Neural cell (in vitro differentiated cells): ENCODE data around the gene PHGDH. TPM values are rescaled to one million over a fixed set of nuclear protein-coding genes. Genes with fewer than 3 reads are reported as not detected.

Experiments used
- H2AFZ ChIP-seq: fragments of 200-600, 300-800 bp; sonication (generic), shearing (Covaris generic); 2 replicates; pipeline ENCODE4 v1.6.0; 2014; ENCODE audit warnings: low read depth, mild to moderate bottlenecking, antibody characterized with exemption, low read length, moderate library complexity
- H3F3A ChIP-seq: fragments of 200-600 bp; shearing (Covaris generic); 2 replicates; pipeline ENCODE4 v1.6.1; 2016; ENCODE audit warnings: mild to moderate bottlenecking, moderate library complexity, mixed read lengths, antibody characterized with exemption, low read length; ENCODE audit not compliant: insufficient read depth, poor library complexity, severe bottlenecking
- H3K27ac ChIP-seq: fragments of 200-600, 300-800 bp; sonication (generic), shearing (Covaris generic); 2 replicates; pipeline ENCODE4 v1.5.1; 2014; ENCODE audit warnings: mild to moderate bottlenecking, low read length, moderate library complexity
- H3K27me3 ChIP-seq: fragments of 300-800, 200-600 bp; sonication (generic), shearing (Covaris generic); 2 replicates; pipeline ENCODE4 v1.6.0; 2014; ENCODE audit warnings: mild to moderate bottlenecking, low read depth, low read length, moderate library complexity; ENCODE audit not compliant: insufficient read depth
- H3K36me3 ChIP-seq: fragments of 300-800, 200-600 bp; sonication (generic), shearing (Covaris generic); 2 replicates; pipeline ENCODE4 v1.5.1; 2014; ENCODE audit warnings: mild to moderate bottlenecking, antibody characterized with exemption, low read length, moderate library complexity; ENCODE audit not compliant: insufficient read depth
- H3K4me2 ChIP-seq: fragments of 300-800, 200-600 bp; sonication (generic), shearing (Covaris generic); 2 replicates; pipeline ENCODE4 v1.6.0; 2014; ENCODE audit warnings: mild to moderate bottlenecking, low read length
- H3K4me3 ChIP-seq: fragments of 300-800, 200-600 bp; sonication (generic), shearing (Covaris generic); 2 replicates; pipeline ENCODE4 v1.5.1; 2014; ENCODE audit warnings: mild to moderate bottlenecking, low read length, moderate library complexity
- H3K79me2 ChIP-seq: fragments of 200-600 bp; shearing (Covaris generic); replicated peaks from 2 replicates; pipeline ENCODE4 v1.6.0; 2014; ENCODE audit warnings: mild to moderate bottlenecking, low read length, moderate library complexity; ENCODE audit not compliant: insufficient read depth
- H3K9ac ChIP-seq: fragments of 300-800, 200-600 bp; sonication (generic), shearing (Covaris generic); 2 replicates; pipeline ENCODE4 v1.6.1; 2016; ENCODE audit warnings: mild to moderate bottlenecking, low read length, mixed read lengths
- H3K9me2 ChIP-seq: fragments of 200-600 bp; shearing (Covaris generic); 2 replicates; pipeline ENCODE4 v1.6.1; 2016; ENCODE audit warnings: mild to moderate bottlenecking, low read length, mixed read lengths; ENCODE audit not compliant: insufficient read depth
- H3K9me3 ChIP-seq: fragments of 200-600, 300-800 bp; sonication (generic), shearing (Covaris generic); 2 replicates; pipeline ENCODE4 v1.6.1; 2016; ENCODE audit warnings: mild to moderate bottlenecking, mixed run types, low read length, moderate library complexity, mixed read lengths
- H4K20me1 ChIP-seq: fragments of 200-600 bp; shearing (Covaris generic); 2 replicates; pipeline ENCODE4 v1.6.1; 2016; ENCODE audit warnings: mild to moderate bottlenecking, mixed run types; ENCODE audit not compliant: insufficient read depth
- CTCF ChIP-seq: fragments of 450-650 bp; IDR thresholded peaks from 2 replicates; pipeline ENCODE4 v1.5.1; 2014; ENCODE audit warnings: antibody characterized with exemption, mild to moderate bottlenecking, moderate library complexity; ENCODE audit not compliant: poor library complexity, severe bottlenecking
- EP300 ChIP-seq: fragments of 450-650 bp; conservative IDR thresholded peaks from 2 replicates; pipeline ENCODE4 v1.6.1; 2014; ENCODE audit warnings: antibody characterized with exemption, mild to moderate bottlenecking, moderate library complexity; ENCODE audit not compliant: poor library complexity, severe bottlenecking
- EZH2 ChIP-seq: fragments of 200-600, 300-800 bp; shearing (Covaris generic), sonication (generic); IDR thresholded peaks from 2 replicates; pipeline ENCODE4 v1.6.1; 2014; ENCODE audit warnings: antibody characterized with exemption, low read length, borderline replicate concordance, mild to moderate bottlenecking; ENCODE audit not compliant: insufficient read depth, poor library complexity, severe bottlenecking
- MXI1 ChIP-seq: fragments of 450-650 bp; conservative IDR thresholded peaks from 2 replicates; pipeline ENCODE4 v1.6.1; 2014; ENCODE audit warnings: antibody characterized with exemption, mild to moderate bottlenecking; ENCODE audit not compliant: poor library complexity, severe bottlenecking
- POLR2AphosphoS5 ChIP-seq: IDR thresholded peaks from 2 replicates; pipeline ENCODE4 v1.6.1; 2012
- RAD21 ChIP-seq: fragments of 450-650 bp; conservative IDR thresholded peaks from 2 replicates; pipeline ENCODE4 v1.6.1; 2014; ENCODE audit warnings: antibody characterized with exemption, mild to moderate bottlenecking, moderate library complexity
- SMC3 ChIP-seq: fragments of 450-650 bp; conservative IDR thresholded peaks from 2 replicates; pipeline ENCODE4 v1.6.1; 2014; ENCODE audit warnings: antibody characterized with exemption, mild to moderate bottlenecking, moderate library complexity; ENCODE audit not compliant: poor library complexity
- TAF1 ChIP-seq: IDR thresholded peaks from 2 replicates; pipeline ENCODE4 v1.6.1; 2012; ENCODE audit warnings: low read depth
- polyA plus RNA-seq: library from polyadenylated mRNA; depleted of rRNA; stranded (reverse); fragments of >200 nt; gene quantifications from 2 replicates; pipeline ENCODE4 v1.2.3, GENCODE V29; 2014
- TF ChIP-seq, protein P1 (sequence below): IDR thresholded peaks from 2 replicates; pipeline ENCODE4 v1.6.1; 2012; ENCODE audit warnings: borderline replicate concordance

Gene PHGDH
- polyA plus RNA-seq, 1 donor from 2014 or later, result 11.8 TPM

GRCh38 chr1:119675349-119676345 is 36.1 kb upstream of the PHGDH start:
- H3K4me2 ChIP-seq, result no peak overlapping the region
- H3K9me2 ChIP-seq, result no peaks in the 10 kb centered on the region
- no peak overlapping the region for H3K9ac ChIP-seq
- H2AFZ ChIP-seq, result no peak overlapping the region
- H3K4me3 ChIP-seq, result no peak overlapping the region
- H4K20me1 ChIP-seq, result no peaks in the 10 kb centered on the region
- H3K27me3 ChIP-seq, result no peaks in the 10 kb centered on the region
- no peak for TF ChIP-seq MXI1
- TF ChIP-seq POLR2AphosphoS5, result no peak
- TF ChIP-seq, protein P1, sequence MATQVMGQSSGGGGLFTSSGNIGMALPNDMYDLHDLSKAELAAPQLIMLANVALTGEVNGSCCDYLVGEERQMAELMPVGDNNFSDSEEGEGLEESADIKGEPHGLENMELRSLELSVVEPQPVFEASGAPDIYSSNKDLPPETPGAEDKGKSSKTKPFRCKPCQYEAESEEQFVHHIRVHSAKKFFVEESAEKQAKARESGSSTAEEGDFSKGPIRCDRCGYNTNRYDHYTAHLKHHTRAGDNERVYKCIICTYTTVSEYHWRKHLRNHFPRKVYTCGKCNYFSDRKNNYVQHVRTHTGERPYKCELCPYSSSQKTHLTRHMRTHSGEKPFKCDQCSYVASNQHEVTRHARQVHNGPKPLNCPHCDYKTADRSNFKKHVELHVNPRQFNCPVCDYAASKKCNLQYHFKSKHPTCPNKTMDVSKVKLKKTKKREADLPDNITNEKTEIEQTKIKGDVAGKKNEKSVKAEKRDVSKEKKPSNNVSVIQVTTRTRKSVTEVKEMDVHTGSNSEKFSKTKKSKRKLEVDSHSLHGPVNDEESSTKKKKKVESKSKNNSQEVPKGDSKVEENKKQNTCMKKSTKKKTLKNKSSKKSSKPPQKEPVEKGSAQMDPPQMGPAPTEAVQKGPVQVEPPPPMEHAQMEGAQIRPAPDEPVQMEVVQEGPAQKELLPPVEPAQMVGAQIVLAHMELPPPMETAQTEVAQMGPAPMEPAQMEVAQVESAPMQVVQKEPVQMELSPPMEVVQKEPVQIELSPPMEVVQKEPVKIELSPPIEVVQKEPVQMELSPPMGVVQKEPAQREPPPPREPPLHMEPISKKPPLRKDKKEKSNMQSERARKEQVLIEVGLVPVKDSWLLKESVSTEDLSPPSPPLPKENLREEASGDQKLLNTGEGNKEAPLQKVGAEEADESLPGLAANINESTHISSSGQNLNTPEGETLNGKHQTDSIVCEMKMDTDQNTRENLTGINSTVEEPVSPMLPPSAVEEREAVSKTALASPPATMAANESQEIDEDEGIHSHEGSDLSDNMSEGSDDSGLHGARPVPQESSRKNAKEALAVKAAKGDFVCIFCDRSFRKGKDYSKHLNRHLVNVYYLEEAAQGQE, result no peak
- TF ChIP-seq TAF1, result no peak
- peak; percentile 81 for TF ChIP-seq SMC3
- TF ChIP-seq EZH2, result no peak
- no peak for TF ChIP-seq EP300
- peak; percentile 77 for TF ChIP-seq CTCF
- TF ChIP-seq RAD21, result peak; percentile 68
- H3F3A ChIP-seq, result no peaks in the 10 kb centered on the region
- no peaks in the 10 kb centered on the region for H3K9me3 ChIP-seq
- H3K36me3 ChIP-seq, result no peaks in the 10 kb centered on the region
- H3K27ac ChIP-seq, result no peak overlapping the region
- no peaks in the 10 kb centered on the region for H3K79me2 ChIP-seq

DNA sequence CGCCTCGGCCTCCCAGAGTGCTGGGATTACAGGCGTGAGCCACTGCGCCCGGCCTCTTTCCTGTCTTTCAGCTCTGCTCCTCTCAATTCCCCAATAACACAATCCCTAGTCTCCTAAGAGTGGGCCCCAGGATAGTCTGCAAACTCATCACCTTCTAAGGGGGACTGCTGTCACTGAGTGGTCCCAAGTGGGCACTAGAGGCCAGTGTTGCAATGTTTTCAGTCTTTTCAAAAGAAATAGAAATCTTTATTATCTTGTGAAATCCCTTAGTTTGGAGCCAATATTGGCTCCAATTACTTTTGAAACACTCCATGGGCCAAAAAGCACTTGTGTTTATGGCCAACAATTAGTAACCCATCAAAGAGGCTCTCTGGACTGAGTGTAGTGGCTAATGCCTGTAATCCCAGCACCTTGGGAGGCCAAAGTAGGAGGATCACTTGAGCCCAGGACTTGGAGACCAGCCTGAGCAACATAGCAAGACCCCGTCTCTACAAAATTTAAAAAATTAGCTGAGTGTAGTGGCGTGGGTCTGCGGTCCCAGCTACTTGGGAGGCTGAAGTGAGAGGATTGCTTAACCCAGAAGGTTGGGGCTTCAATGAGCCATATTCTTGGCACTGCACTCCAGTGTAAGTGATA is 35.0 kb upstream of the PHGDH start:
- no peak overlapping the region for H3K4me3 ChIP-seq
- H3K27me3 ChIP-seq, result no peaks in the 10 kb centered on the region
- H3K36me3 ChIP-seq, result no peaks in the 10 kb centered on the region
- H3K9me2 ChIP-seq, result no peaks in the 10 kb centered on the region
- no peak overlapping the region for H3K4me2 ChIP-seq
- TF ChIP-seq POLR2AphosphoS5 (no peak), RAD21 (no peak), EZH2 (no peak), MXI1 (no peak), TAF1 (no peak), SMC3 (no peak), CTCF (no peak), EP300 (no peak)
- TF ChIP-seq, protein P1, result no peak
- no peaks in the 10 kb centered on the region for H3F3A ChIP-seq
- no peaks in the 10 kb centered on the region for H4K20me1 ChIP-seq
- H3K9me3 ChIP-seq, result no peaks in the 10 kb centered on the region
- H3K79me2 ChIP-seq, result no peaks in the 10 kb centered on the region
- no peak overlapping the region for H2AFZ ChIP-seq
- no peak overlapping the region for H3K9ac ChIP-seq
- H3K27ac ChIP-seq, result no peak overlapping the region
